ENCODE results near the gene CSTPP1.

DNA sequence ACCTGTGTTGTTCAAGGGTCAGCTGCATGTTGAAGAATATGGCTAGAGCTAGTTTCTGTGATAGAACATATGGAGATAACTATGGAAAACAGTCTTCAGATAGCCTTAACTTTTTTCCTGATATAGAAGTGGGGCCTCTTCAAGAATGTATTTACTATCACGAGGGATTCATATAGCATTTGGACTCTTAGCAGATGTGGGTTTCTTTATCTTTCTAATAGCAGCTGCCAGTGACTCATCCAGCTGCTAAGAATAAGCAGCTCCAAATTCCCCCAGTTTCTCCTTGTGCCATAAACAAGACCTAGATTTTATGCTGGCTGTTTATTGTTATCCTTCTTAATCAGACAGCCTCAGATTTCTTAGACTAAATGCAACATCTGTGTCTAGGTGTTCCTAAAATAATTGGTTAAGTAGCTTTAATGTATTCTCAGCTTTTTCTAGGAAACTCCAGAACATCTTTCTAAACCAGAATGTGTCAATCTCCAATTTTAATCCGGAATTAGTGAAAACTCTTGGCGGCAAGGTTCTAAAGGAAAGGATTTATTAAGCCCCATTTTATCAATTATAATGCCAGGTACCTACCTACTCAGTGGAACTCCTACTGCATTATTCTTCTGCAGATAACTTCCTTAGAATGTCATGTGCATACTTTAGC, 119.8 kb downstream of the CSTPP1 start:
- TF ChIP-seq CTCF (IDR thresholded peaks at IDR 0.05; ENCODE audit: low read depth, low read length, poor library complexity, severe bottlenecking): no peak
- TF ChIP-seq EZH2phosphoT487 (IDR thresholded peaks at IDR 0.05; ENCODE audit: borderline replicate concordance, low read length): no peak

All from DOHH2 (cell line).